GM21576 (cell line): ENCODE measurements around the gene MYO18A.
"Not testable (repeated sequence)": the region's sequence is repeated elsewhere in the genome, so short reads cannot be mapped to it uniquely, and the experiment has no call there.

Experiments used
- ATAC-seq: cut with Tn5 transposase; IDR thresholded peaks from one replicate; pipeline ENCODE4 v1.9.1; 2021; ENCODE audit warnings: mild to moderate bottlenecking, moderate library complexity; ENCODE audit not compliant: unreplicated experiment

The MYO18A gene

GRCh38 chr17:29180034-29180787 lies at the start of gene MYO18A:
TSS of gene MYO18A (minus strand) at chr17:29180398. CDS start at chr17:29166940, 13,458 bp downstream.
- peak; percentile 64 for ATAC-seq

- no peak for ATAC-seq
Observed at GRCh38 chr17:29225396-29225795, 45.2 kb upstream of the MYO18A start.

GRCh38 chr17:29221338-29221737 lies 41.1 kb upstream of the MYO18A start:
- ATAC-seq, result not testable (repeated sequence)

GRCh38 chr17:29219378-29220047 lies 39.3 kb upstream of the MYO18A start:
- no peak for ATAC-seq

- ATAC-seq, result no peak
Observed at GRCh38 chr17:29216856-29217255, 36.7 kb upstream of the MYO18A start.

- no peak for ATAC-seq
Observed at GRCh38 chr17:29216181-29216580, 36.0 kb upstream of the MYO18A start.

- ATAC-seq, result no peak
Observed at GRCh38 chr17:29215717-29216116, 35.5 kb upstream of the MYO18A start.

- no peak for ATAC-seq
Observed at GRCh38 chr17:29215174-29215573, 35.0 kb upstream of the MYO18A start.

GRCh38 chr17:29214215-29215146 lies 34.3 kb upstream of the MYO18A start:
- no peak for ATAC-seq

GRCh38 chr17:29212681-29213121 lies 32.5 kb upstream of the MYO18A start:
- no peak for ATAC-seq

- ATAC-seq, result no peak
Observed at GRCh38 chr17:29212094-29212631, 32.0 kb upstream of the MYO18A start.

GRCh38 chr17:29210879-29211278 lies 30.7 kb upstream of the MYO18A start:
- no peak for ATAC-seq

- ATAC-seq, result no peak
Observed at GRCh38 chr17:29209073-29209472, 28.9 kb upstream of the MYO18A start.

GRCh38 chr17:29207975-29208374 lies 27.8 kb upstream of the MYO18A start:
- ATAC-seq, result no peak

GRCh38 chr17:29205047-29205446 lies 24.8 kb upstream of the MYO18A start:
- no peak for ATAC-seq

GRCh38 chr17:29204068-29204804 lies 24.0 kb upstream of the MYO18A start:
- ATAC-seq, result not testable (repeated sequence)

GRCh38 chr17:29197516-29198272 lies 17.5 kb upstream of the MYO18A start:
- ATAC-seq, result no peak

- ATAC-seq, result no peak
Observed at GRCh38 chr17:29196769-29197515, 16.7 kb upstream of the MYO18A start.
